WERI-Rb-1 (cell line): ENCODE measurements around the gene LINGO4.

Source experiments
- DNase-seq: peaks from one replicate; pipeline ENCODE4 v3.0.0-alpha.2; 2020
- H3K27ac ChIP-seq: fragments of 250-450 bp; sonication (Bioruptor Pico); 2 replicates; pipeline ENCODE4 v1.5.1; 2020; ENCODE audit warnings: mild to moderate bottlenecking, moderate library complexity
- H3K27me3 ChIP-seq: fragments of 250-450 bp; sonication (Bioruptor Pico); 2 replicates; pipeline ENCODE4 v1.5.1; 2021; ENCODE audit warnings: mild to moderate bottlenecking, low read depth, moderate library complexity; ENCODE audit not compliant: insufficient read depth, severe bottlenecking
- H3K36me3 ChIP-seq: fragments of 250-450 bp; sonication (Bioruptor Pico); 2 replicates; pipeline ENCODE4 v1.5.1; 2020; ENCODE audit warnings: mild to moderate bottlenecking, moderate library complexity
- H3K4me3 ChIP-seq: 2 replicates; pipeline ENCODE4 v1.5.1; 2011; ENCODE audit warnings: low read depth, mild to moderate bottlenecking, control low read depth, low read length
- H3K9me3 ChIP-seq: fragments of 250-450 bp; sonication (Bioruptor Pico); 2 replicates; pipeline ENCODE4 v1.5.1; 2021; ENCODE audit warnings: mild to moderate bottlenecking, moderate library complexity; ENCODE audit not compliant: severe bottlenecking
- TF ChIP-seq, protein P1 (sequence below): IDR thresholded peaks from 2 replicates; pipeline ENCODE4 v1.5.1; 2011; ENCODE audit warnings: low read depth, mild to moderate bottlenecking, control low read depth, inconsistent platforms, low read length

The LINGO4 gene

DNA sequence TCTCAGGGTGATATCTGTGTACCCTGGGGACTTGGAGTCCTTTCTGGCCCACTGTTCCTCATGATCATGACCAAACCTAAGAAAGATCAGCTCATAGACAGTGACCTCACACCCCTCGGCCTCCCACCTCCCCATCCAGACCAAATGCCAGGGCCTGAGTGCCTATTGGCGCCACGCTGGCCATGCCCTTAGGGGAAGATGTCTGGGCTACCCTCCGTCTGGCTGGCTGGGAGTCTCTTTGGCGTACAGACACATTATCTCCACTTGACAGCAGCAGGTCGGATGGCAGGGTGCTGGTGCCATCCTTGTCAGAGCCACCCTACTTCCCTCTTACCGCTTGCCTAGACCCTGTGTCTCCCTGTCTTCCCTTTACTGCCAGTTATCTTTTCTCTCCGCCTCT is 18.0 kb upstream of the LINGO4 start:
- H3K27ac ChIP-seq, result no peak overlapping the region
- H3K36me3 ChIP-seq, result no peaks in the 10 kb centered on the region
- TF ChIP-seq, protein P1, sequence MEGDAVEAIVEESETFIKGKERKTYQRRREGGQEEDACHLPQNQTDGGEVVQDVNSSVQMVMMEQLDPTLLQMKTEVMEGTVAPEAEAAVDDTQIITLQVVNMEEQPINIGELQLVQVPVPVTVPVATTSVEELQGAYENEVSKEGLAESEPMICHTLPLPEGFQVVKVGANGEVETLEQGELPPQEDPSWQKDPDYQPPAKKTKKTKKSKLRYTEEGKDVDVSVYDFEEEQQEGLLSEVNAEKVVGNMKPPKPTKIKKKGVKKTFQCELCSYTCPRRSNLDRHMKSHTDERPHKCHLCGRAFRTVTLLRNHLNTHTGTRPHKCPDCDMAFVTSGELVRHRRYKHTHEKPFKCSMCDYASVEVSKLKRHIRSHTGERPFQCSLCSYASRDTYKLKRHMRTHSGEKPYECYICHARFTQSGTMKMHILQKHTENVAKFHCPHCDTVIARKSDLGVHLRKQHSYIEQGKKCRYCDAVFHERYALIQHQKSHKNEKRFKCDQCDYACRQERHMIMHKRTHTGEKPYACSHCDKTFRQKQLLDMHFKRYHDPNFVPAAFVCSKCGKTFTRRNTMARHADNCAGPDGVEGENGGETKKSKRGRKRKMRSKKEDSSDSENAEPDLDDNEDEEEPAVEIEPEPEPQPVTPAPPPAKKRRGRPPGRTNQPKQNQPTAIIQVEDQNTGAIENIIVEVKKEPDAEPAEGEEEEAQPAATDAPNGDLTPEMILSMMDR, result no peak
- DNase-seq, result no peak
- no peaks in the 10 kb centered on the region for H3K27me3 ChIP-seq
- H3K9me3 ChIP-seq, result no peaks in the 10 kb centered on the region
- H3K4me3 ChIP-seq, result no peak overlapping the region

GRCh38 chr1:151822404-151822803 is 17.2 kb upstream of the LINGO4 start:
- peak; percentile 66 for DNase-seq
- H3K9me3 ChIP-seq, result no peaks in the 10 kb centered on the region
- TF ChIP-seq, protein P1, result no peak
- H3K27me3 ChIP-seq, result no peaks in the 10 kb centered on the region
- no peaks in the 10 kb centered on the region for H3K36me3 ChIP-seq
- peak overlapping the region; percentile 9; the same call in 1 of the 2 replicates for H3K27ac ChIP-seq
- no peak overlapping the region for H3K4me3 ChIP-seq

- H3K27ac ChIP-seq, result no peak overlapping the region
- no peaks in the 10 kb centered on the region for H3K27me3 ChIP-seq
- H3K4me3 ChIP-seq, result no peak overlapping the region
- DNase-seq, result no peak
- H3K9me3 ChIP-seq, result no peaks in the 10 kb centered on the region
- H3K36me3 ChIP-seq, result no peaks in the 10 kb centered on the region
- TF ChIP-seq, protein P1, result no peak
Observed at GRCh38 chr1:151820940-151821339, 15.7 kb upstream of the LINGO4 start.

DNA sequence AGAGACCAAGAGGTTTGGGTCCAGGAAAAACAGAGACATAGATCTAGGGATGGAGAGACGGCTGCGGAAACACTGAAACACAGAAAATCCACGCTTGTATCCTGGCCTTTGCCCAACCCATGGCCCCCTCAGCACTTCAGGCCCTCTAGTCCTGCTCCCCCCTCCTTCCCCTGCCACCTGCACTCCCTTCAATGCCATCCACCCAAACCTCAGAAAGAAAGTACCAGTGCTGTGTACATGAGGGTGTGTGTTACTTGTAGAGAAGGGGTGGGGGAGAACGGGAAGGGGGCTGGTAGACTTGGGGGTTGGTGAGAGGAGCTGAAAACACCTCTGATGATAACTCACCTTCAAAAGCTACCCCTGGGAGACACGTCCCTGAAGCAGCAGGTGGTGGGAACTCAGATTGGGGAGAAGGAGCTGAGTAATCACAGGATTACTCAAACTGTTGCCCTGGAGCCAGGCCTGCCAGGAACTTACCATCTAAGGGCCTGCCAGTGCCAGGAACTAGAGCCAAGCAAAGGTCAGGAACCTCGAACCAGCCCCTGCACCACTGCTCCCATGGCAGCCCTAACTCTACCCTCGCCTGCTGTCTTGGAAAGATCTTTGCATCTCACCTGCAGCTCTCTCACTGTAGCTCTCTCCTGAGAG is 14.9 kb upstream of the LINGO4 start:
- TF ChIP-seq, protein P1, result no peak
- Histone ChIP-seq H3K9me3 (no peaks in the 10 kb centered on the region), H3K27ac (no peak overlapping the region), H3K36me3 (no peaks in the 10 kb centered on the region), H3K4me3 (no peak overlapping the region), H3K27me3 (no peaks in the 10 kb centered on the region)
- no peak for DNase-seq

- TF ChIP-seq, protein P1, result no peak
- H3K4me3 ChIP-seq, result no peak overlapping the region
- DNase-seq, result no peak
Observed at GRCh38 chr1:151819227-151819835, 14.1 kb upstream of the LINGO4 start.

More at GRCh38 chr1:151819227-151819835, 14.1 kb upstream of the LINGO4 start:
- Histone ChIP-seq H3K27me3 (no peaks in the 10 kb centered on the region), H3K36me3 (no peaks in the 10 kb centered on the region), H3K9me3 (no peaks in the 10 kb centered on the region), H3K27ac (no peak overlapping the region)
